NOMO-1 (cell line): ENCODE results near the gene GART.
"Not testable (repeated sequence)": the region's sequence is repeated elsewhere in the genome, so short reads cannot be mapped to it uniquely, and the experiment has no call there.

ENCODE experiments used
- DNase-seq, 2 experiments: peaks; one replicate each; lab custom pipeline; 2025; ENCODE audit not compliant: unreplicated experiment in 2 of 2; lab: John Stamatoyannopoulos, UW

GART gene

DNA sequence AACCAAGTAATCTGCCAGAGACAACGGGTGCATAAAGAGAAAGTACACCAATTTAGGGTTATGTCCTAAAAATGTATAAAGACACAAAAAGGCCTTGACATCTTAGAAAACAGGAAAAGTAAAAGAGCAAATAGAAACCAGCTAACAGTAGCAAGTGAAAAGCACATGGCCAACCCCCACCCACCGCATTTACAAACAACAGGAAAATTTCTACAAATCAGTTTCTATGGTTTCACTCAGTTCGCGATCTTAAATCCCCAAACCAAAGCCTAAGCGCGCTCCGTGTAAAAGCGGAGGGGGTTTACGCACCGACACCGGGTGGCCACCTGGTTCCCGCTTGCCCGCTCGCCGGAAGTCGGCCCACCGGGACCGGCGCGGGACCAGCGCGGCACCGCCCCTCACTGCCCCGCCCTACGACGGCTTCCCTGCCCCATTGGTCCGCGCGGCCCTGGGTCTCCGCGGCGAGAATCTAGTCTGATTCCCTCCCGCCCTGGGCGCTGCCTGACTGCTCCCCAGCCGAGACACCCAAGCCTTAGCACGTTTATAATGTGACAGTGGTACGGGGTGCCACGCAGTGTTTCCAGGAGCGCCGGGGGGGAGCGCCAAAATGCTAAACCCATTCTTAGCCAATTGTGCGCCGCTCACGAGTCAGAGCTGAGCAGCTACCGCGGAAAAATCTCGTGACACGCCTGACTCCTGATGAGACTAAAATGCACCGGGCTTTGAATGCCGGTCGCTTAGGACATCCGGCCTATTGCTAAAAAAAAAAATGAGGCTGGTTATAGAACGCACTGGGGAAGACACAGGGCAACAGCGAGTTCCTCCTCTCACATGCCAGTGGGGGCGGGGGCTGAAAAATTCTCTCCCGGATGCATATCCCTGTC is at the start of gene GART:
TSS of gene GART (minus strand) at position 362 of the 884 bp plus-strand sequence. CDS start 2,802 bp downstream, outside the sequence.
- peak; percentile 79 to 80 for DNase-seq

DNA sequence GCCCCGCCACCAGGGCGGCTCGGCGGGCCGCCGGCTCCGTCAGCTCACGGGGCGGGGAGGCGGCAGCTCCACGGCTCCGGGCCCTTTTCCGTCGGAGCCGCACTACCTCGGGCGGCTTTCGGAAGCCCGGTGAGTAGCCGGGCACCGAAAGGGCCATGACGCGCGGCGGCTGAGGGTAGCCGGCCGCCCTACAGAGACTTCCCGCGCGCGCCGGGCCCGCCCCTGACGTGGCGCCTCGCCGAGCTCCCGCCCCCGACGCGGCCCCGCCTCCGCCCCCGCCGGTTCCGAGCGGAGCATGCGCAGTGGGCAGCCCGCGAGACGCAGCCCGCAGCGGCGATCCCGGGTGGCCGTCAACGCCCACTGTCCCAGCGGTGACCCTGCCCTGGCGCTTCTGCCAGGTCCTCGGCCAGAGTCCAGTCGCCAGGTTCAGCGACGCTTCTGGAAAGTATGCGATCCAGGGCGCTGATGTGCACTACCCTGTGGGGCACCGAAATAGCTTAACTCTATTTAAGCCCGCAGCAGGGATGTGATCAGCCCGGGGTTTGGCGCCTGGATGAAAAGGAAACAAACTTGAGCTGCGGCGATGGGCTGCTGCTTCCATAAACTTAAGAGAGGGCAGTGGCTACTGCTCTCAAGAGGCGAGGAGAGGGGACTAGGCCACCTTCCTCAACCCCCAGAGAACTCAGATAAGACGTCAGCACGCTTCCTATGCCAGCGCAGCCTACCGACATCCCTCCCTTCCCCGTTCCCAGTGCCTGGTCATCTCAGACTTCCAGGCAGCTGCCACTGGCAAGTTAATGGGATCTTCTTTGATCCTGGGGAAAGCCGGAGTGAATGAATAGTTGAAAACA is 46.8 kb upstream of the GART start, which contains the start of gene DONSON:
TSS of gene DONSON (minus strand) at position 200 of the 851 bp plus-strand sequence. CDS start at position 157, 43 bp downstream.
- peak; percentile 78 to 81 for DNase-seq

DNA sequence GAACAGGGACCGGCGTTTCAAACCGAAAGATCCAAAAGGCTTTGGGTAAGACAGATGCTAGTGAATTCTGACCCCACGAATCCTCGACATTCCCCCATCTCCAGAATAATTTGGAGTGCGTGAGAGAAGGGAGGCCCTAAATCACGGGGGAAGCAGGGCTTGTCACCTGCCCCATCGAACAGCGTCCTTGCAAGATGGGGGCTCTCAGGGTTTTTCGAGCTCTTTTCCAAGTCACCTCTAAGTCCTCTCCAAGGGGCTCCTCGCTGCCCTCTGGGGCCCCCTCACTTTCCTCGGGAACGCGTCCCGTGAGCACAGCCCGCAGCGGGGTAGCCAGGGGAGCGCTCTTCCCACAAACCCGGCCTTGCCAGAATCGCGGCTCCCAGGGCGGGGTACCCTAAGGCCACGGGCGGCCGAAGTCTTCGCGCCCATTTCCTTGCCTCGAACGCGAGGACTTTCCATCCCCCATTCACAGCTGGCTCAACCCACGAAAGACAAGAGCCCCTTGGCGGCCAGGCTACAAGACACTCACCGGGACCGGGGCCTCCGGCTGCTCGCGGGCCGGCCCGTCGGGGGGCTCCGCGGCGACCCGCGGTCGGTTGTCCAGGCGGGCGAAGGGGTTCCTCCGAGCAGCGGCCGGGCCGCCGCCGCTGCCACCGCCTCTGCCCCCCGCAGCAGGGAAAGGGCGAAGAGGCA is 46.0 kb upstream of the GART start:
- DNase-seq: peak; percentile 16 to 19

DNA sequence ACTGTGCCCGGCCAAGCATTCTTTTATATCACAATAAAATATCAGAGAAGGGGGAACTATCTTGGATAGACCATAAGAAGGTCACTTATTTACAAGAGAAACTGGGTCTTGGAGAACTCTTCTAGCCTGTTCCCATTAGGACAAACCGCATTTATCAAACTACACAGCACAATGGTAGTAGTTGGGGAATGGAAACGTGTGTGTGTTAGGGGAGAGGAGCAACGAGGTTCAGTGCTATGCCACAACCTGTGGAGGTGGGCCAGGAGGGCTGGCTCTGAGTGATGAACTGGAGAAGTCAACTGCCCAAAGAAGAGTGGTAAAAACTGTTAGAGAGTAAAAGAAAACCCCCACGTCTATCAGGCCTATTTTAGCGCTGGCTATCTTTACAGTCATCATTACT is 45.0 kb upstream of the GART start:
- no peak for DNase-seq

DNA sequence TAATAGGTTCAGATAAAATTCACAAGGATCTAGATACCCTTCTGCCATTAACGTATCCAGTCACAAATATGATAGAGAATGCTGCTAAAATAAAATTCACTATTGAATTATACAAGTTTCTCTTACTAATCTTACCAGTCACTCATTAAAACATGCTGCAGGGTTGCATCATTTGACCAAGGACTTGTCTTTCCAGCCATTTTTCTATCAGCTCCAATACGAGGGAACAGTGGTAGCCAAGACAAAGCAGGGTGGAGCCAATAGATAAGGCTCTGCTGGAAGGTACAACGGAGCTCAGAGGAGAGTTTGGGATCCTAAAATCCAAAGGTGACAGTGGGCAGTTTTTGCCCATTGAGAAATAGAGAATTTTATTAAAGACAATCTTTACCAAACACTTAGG is 42.5 kb upstream of the GART start:
- DNase-seq: no peak

DNA sequence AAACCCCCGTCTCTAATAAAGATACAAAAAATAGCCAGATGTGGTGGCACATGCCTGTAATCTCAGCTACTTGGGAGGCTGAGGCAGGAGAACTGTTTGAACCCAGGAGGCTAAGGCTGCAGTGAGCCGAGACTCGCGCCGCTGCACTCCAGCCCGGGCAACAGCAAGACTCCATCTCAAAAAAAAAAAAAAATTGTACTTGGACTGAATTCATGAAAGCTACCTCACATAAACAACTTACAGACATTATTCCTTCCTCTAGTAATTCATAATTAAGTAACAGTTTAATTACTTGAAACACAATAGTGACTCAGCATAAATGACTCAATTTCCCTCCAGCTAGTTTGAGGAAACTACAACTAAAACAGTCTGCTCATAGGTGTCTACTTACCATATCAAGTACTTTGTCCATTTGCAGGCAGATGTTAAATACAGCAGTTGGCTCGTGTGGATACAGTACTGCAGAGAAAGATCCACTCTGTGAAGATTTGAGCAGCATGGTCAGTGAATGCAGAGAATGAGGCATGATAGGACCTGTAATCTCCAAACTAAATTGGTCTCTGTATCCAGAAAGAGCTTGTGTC is 37.1 kb upstream of the GART start:
- peak in 1 of 2 experiments; percentile 38 for DNase-seq

DNA sequence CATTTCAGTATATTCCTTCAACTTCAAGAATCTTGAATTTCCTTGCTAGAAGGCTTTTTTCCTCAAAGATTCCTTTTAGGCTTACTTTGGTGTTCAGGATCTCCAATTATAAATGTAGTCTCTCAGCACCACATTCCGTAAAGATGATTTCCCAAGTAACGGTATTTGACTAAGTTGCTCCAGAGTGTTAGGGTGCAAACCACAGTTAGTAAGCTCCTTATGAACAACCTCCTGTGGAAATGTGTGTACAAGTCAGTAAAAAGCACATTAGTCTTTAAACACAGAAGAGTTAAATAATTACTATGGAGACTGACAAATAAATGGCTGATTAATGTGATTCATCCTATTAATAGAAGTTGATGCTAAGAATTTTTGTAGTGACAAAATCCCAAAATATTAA is 36.3 kb upstream of the GART start:
- no peak for DNase-seq

DNA sequence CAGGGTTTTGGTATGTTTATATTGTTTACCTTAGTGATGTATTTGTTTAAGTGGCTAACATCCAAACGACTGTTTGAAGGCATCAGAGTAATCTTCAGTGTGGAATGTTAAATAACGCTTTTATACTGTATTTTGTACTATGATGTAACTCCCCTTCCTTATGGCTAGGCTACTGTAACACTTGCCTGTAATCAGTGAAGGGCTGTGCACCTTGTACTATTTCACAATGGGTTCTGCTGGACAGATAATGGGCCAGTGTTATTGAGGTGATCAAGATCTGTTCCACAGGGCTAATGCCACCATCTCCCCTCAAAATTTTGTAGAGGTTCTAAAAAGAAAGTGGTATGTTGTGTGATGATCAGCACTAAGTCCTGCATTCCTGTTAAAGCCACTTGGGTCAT is 34.8 kb upstream of the GART start:
- not testable (repeated sequence) for DNase-seq

DNA sequence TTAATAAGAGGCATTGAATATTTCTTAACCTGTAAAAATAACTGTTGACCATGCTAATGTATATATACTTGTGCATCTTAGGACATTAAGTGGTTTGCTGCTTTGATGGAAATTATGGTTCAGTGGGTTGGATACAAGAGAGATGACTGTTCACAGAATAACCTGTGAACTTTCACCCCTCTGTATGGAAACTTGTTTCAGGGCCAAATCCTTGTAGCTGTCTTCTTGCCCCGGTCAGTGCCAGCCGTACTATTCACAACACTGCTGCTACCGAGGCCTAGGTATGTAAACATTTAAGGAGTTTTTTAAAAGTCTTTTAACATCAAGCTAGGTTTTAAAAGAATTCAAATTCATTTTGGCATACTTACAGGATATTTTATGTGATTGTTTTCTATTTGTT is 30.4 kb upstream of the GART start:
- no peak for DNase-seq

DNA sequence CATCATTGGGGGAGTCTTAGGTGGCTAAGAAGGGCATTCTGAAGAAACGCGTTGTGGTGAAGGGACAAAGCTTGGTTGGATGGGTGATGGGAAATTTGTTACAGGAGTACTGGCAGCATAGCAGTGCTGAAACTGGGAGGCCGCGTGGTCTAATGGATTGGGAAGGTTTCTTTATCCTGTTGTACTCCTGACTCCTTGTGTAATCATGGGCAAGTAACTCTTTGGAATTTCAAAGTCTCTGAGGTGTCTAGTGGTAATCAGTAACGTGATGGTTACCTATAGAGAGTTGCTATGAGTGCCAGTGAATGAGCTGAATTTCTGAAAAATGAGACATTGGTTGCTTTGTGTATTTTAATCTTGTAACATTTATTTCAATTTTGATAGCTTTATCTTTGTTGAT is 28.1 kb upstream of the GART start:
- no peak for DNase-seq

DNA sequence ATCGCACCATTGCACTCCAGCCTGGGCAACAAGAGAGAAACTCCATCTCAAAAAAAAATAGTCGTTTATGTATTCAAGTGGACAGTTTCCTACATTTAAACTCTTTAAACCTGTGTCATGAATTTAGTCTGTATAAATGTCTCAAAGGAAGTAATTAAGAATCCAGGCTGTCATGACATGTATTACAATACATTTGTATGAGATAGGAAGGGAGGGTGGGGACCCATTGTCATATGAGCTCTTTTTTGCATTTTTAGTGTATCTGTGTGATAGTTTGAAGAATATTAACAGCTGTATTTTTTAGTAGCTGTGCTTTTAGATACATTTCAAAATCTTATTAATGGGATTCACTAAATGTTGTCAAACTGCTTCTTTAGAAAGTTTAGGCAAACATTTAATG is 26.5 kb upstream of the GART start:
- no peak for DNase-seq

DNA sequence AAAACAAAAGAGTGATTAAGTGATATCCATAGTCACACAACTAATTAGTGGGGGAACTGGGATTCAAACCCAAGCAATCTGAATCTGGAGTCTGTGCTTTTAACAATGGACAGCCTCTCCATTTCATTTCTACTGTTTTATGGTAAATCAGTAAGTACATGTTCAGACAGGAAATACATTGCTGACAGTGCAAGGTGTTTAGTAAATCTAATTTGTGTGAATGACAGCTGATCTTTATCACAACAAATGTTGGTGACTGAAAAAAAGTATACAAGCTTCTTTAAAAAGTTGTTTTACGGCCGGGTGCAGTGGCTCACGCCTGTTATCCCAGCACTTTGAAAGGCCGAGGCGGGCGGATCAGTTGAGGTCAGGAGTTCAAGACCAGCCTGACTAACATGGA is 26.0 kb upstream of the GART start:
- DNase-seq: no peak

DNA sequence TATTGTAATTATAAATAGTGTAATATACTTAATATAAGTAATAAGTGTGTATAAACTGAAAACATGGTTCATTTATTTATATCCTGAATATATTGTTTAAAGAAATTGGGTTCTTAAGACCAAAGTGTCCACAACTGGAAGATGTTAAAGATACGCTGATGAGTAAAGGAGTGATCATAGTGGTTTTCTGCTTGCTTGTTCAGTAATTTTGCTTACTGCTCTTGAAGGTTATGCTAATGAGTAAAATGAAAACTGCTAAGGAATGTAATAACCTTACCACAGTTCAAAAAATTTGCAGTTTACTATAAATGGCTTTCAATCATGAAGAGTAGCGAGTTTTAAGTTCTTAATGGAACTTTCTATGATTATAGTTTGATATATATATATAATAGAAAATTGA is 24.6 kb upstream of the GART start:
- DNase-seq: no peak

DNA sequence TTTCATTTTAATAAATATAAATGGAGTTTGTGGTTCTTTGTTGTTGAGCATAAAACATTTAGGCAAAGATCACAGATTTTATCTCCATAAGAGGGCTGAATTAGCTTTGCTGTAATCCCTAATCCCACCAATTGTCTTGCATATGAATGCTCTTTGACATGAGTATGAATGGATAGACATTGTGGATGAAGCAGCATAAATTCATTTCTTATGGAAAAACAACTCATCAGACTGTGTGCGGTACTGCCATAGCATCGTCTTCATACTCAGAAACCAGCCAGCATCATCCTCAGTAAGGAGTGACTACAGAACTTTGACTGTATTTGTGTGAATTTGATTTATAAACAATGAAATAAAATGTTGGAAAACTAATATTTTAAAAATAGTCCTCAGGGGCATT is 20.5 kb upstream of the GART start:
- DNase-seq: no peak

DNA sequence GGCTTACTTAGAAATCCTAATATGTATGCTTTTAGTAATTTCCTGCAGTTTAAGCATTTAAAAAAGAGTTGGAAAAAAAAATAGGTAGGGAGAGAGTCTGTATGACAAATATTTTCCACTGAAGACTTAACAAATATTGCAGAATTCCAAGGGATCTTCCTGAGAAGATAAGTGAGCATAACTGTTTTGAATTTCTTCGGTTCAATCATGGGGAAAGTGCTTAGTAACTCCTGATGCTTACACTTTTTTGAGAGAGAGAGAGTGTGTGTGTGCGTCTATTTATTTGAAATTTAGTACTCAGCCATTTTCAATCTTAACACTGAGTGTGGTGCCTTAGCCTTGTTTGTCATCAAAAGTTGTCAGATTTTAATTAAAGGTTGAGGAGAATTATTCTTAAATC is 19.5 kb upstream of the GART start:
- no peak for DNase-seq

DNA sequence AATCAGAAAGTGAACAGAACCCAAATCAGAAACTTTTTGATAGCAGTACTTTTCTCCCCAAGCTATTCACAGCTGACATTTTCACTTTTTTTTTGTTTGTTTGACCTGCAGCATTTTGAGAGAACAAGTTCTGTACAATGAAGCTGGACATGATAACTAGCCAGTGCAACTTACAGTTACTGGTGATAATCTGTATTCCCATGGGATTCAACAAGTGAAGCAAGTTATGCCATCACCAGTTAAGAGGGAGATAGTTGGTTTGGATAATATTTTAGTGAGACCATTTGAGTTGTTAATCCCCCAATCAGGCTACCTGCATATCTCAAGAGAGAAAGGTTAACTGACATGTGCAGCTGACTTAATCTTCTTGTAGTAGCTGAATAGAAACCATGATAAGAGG is 19.0 kb upstream of the GART start:
- no peak for DNase-seq

DNA sequence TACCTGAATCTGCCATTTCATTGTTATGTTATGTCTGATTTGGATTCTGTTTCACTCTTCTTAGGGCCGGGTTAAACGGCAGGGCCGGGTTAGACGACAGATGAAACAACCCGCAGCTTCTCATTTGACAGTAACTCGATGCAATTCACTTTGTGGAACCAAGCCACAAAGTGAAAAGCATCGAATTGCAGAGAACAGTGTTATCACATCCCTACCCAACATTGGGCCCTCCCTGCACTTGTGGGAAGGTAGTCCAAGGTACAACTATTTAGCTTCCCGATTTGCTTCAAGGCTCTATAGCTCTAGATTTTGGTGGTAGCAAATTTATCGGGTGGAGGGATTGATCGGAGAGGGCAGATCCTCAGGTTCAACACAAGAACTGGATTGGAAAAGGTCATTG is 17.9 kb upstream of the GART start:
- no peak for DNase-seq

DNA sequence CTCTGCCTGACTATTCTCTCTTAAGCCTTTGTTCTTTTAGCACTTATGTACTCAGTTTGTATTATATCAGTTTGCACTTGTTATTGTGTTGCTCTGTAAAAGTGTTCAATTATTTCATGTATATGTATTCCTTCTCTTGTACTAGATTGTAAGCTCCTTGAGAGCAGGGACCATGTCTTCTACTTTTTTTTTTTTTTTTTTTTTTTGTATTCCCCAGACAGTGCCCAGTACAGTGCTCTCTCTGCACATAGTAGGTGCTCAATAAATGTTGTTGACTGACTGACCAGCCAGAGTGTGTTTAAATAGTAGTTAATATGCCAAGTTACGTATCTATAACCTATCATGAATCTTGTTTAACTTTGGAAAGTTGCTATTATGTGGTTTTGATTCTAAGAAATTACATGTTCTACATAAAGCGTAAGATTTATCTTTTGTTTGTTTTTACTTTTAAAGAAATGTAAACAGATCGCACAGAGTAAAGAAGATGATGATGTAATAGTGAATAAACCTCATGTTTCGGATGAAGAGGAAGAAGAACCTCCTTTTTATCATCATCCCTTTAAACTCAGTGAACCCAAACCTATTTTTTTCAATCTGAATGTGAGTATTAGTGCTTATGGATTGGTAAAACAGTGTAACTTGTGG is 17.0 kb upstream of the GART start:
- DNase-seq: no peak

DNA sequence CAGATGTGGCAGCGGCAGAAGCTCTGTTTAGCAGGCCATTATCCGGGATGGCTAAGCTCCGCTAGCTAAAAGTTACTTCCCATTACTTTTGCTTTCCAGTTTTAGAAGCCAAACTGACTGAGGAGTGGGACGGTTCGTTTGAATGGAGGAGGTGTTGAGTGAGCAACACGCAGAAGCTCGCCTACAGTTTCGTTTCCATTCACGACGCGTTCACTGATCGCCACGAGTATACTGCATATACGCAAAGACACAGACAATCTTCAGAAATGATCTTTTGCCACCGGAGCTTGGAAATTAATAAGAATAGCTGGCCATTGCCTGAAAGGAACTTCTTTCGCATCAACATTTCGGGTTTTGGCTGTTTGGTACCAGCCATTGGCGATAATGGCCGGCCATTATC is 15.5 kb upstream of the GART start:
- DNase-seq: no peak

DNA sequence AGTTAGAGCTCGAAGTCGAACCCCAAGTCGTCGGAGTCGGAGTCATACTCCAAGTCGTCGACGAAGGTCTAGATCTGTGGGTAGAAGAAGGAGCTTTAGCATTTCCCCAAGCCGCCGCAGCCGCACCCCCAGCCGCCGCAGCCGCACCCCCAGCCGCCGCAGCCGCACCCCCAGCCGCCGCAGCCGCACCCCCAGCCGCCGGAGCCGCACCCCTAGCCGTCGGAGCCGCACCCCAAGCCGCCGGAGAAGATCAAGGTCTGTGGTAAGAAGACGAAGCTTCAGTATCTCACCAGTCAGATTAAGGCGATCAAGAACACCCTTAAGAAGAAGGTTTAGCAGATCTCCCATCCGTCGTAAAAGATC is 13.0 kb upstream of the GART start:
- no peak for DNase-seq
